HG02938 (cell line): ENCODE measurements around the gene GPR142.

Source experiments
- ATAC-seq: cut with Tn5 transposase; IDR thresholded peaks from one replicate; pipeline ENCODE4 v1.9.1; 2021; ENCODE audit warnings: mild to moderate bottlenecking, moderate library complexity; ENCODE audit not compliant: unreplicated experiment

The GPR142 gene

GRCh38 chr17:74368341-74369081 is 1.2 kb downstream of the GPR142 start:
- no peak for ATAC-seq

GRCh38 chr17:74369221-74369620 is 1.9 kb downstream of the GPR142 start:
- ATAC-seq, result no peak

- ATAC-seq, result no peak
These were observed 2.6 kb downstream of the GPR142 start for GRCh38 chr17:74369665-74370490.

- no peak for ATAC-seq
These were observed 4.4 kb downstream of the GPR142 start for GRCh38 chr17:74371653-74372147.

- no peak for ATAC-seq
These were observed 5.1 kb downstream of the GPR142 start for GRCh38 chr17:74372426-74372825.

GRCh38 chr17:74373838-74374606 is 6.7 kb downstream of the GPR142 start:
- ATAC-seq, result no peak

GRCh38 chr17:74374858-74375257 is 7.6 kb downstream of the GPR142 start:
- ATAC-seq, result no peak

GRCh38 chr17:74379495-74380085 is 12.3 kb downstream of the GPR142 start:
- ATAC-seq, result no peak

GRCh38 chr17:74380086-74380958 is 13.0 kb downstream of the GPR142 start:
- ATAC-seq, result no peak

- ATAC-seq, result no peak
These were observed 13.9 kb downstream of the GPR142 start for GRCh38 chr17:74380959-74381808.

- no peak for ATAC-seq
These were observed 15.8 kb downstream of the GPR142 start for GRCh38 chr17:74383141-74383540.

- no peak for ATAC-seq
These were observed 17.9 kb downstream of the GPR142 start for GRCh38 chr17:74385201-74385600.

- ATAC-seq, result no peak
These were observed 19.1 kb downstream of the GPR142 start for GRCh38 chr17:74386386-74386785.

GRCh38 chr17:74387365-74388218 is 20.3 kb downstream of the GPR142 start:
- no peak for ATAC-seq

GRCh38 chr17:74389084-74389753 is 21.9 kb downstream of the GPR142 start:
- no peak for ATAC-seq

- no peak for ATAC-seq
These were observed 22.8 kb downstream of the GPR142 start for GRCh38 chr17:74389937-74390679.
